Stimulated activated effector memory CD8-positive, alpha-beta T cell treated with anti-CD3 and anti-CD28 coated beads, Interleukin-12 subunit alpha, Interleukin-12 subunit beta, amount 100 ng/mL, for 72 hours (primary cell): ENCODE data around the gene APAF1.

ENCODE experiments used
- ATAC-seq: fragments of 150-1000 bp; cut with Tn5 transposase; 2 replicates; pipeline ENCODE4 v1.10.0; 2021
- DNase-seq, 2 donors: peaks; one replicate each; pipeline ENCODE4 v3.0.0; 2021 to 2022; ENCODE audit warnings: low spot score in 2 of 2
- H3K27ac Mint-ChIP-seq: one replicate; pipeline ENCODE4 v1.8.0; 2022; ENCODE audit warnings: mild to moderate bottlenecking, mixed read lengths
- H3K36me3 Mint-ChIP-seq: one replicate; pipeline ENCODE4 v1.8.0; 2022; ENCODE audit warnings: mild to moderate bottlenecking, mixed read lengths
- H3K4me1 Mint-ChIP-seq: one replicate; pipeline ENCODE4 v1.8.0; 2022; ENCODE audit warnings: mixed read lengths
- H3K4me3 Mint-ChIP-seq: one replicate; pipeline ENCODE4 v1.8.0; 2022; ENCODE audit warnings: mild to moderate bottlenecking, mixed read lengths
- H3K9me3 Mint-ChIP-seq: one replicate; pipeline ENCODE4 v1.8.0; 2022; ENCODE audit warnings: mixed read lengths

APAF1 gene

DNA sequence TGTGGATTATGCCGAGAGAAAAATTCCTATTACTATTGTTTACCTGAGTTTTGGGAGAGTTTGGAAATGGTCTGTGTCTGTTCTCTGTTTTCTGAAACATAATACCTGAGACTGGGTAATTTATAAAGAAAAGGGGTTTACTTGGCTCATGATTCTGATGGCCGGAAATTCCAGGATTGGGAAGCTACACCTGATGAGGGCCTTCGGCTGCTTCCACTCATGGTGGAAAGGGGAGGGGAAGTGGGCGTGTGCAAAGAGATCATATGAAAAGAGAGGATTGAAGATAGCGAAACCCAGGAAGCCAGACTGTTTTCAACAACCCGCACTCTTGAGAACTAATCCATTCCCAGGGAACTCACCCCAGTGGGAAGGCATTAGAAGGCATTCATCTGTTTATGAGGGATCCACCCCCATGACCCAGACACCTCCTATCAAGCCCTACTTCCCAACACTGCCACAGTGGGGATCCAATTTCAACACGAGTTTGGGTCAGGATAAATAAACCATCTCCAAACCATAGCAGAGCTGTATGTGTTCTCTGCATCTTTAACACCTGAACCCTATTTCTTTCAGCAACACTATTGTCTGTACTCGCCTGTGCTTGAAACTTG lies 51.1 kb downstream of the APAF1 start:
- Mint-ChIP-seq H3K27ac (peak overlapping the region; percentile 11), H3K4me3 (no peak overlapping the region), H3K9me3 (no peaks in the 10 kb centered on the region), H3K4me1 (peaks cover 33% of the 10 kb centered on the region), H3K36me3 (peaks cover 50% of the 10 kb centered on the region)
- DNase-seq (no peak), ATAC-seq (no peak)

DNA sequence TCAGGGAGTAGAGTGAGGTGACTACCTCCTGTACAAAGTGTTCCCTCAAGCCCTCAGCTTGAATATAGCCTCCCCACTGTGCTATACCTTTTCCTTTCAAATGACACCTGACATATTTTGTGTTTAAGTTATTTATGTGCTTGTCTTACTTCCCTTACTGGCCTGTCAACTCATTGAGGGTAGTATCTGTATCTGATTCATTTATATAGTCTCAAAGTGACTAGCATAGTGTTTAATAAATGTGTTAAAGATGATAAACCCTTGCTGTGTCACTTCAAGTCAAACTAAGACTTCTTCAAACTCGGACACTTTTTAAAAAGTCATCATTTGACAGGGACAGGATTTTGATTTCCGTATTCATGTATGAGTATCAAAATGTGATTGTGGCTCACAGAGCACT lies 52.1 kb downstream of the APAF1 start:
- Mint-ChIP-seq H3K4me3 (no peak overlapping the region), H3K4me1 (peaks cover 25% of the 10 kb centered on the region), H3K36me3 (peaks cover 50% of the 10 kb centered on the region), H3K9me3 (no peaks in the 10 kb centered on the region), H3K27ac (peak overlapping the region; percentile 11)
- DNase-seq, result no peak
- ATAC-seq, result peak; percentile 92

DNA sequence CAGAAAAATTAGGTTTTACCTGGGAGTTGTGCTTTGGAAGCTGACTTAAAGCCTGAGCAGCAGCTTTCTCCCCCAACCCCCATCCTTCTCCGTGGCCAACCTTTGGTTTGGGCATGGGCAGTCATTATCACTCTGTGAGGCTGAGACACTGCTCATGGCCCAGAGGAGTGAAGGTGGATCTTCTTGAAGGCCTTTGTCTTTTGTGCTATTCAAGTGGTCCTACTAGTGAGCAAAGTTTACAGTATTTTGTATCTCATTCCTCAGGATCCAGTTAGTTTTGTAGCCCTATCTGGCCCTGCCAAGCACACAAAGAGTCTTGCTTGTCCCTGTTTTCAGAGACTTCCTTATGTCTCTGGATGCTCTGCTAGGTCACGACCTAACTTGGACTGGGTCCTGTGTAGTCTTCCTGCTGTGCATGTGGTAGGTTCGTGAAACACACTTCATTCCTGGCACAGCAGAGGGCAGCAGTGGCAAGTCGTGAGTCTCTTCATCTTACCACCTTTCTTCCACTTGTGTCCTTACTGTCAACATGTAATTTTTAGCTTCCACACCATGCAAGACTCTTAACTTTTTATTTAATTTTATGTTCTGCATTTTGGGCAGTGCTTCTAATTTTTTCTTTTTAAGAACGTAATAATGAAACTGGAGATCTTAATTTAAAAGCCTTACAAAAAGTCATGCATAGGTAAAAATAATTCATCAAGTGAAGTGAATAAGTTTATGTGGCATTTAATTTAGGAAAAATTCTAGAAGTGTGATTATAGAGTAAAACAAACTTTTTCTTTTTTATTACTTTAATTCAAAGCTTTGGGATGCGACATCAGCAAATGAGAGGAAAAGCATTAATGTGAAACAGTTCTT lies 53.7 kb downstream of the APAF1 start:
- no peaks in the 10 kb centered on the region for H3K9me3 Mint-ChIP-seq
- no peak overlapping the region for H3K27ac Mint-ChIP-seq
- no peak overlapping the region for H3K4me3 Mint-ChIP-seq
- peaks cover 25% of the 10 kb centered on the region for H3K4me1 Mint-ChIP-seq
- peaks cover 50% of the 10 kb centered on the region for H3K36me3 Mint-ChIP-seq
- ATAC-seq (peak; percentile 82), DNase-seq (peak; percentile 24 to 58)

DNA sequence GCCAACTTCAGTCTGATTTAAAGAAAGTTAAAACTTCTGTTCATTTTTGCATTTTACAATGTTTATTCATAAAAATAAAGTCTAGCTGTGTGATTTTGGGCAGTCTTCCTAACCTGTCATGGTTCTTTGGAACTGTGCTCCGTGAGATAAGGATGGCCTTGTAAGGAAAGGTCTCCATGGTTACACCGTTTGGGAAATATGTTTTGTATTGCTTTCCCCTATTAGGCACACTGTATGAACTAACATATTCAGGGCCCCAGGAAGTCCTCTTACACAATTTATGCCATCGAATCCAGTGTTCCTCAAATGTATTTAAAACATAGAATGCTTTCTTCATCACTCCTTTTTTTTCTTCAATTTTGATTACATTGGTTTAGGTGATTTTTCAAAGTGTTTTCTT lies 54.5 kb downstream of the APAF1 start:
- Mint-ChIP-seq H3K27ac (no peak overlapping the region), H3K4me3 (no peak overlapping the region), H3K9me3 (no peaks in the 10 kb centered on the region), H3K4me1 (peaks cover 19% of the 10 kb centered on the region), H3K36me3 (peaks cover 46% of the 10 kb centered on the region)
- ATAC-seq (no peak), DNase-seq (no peak)

DNA sequence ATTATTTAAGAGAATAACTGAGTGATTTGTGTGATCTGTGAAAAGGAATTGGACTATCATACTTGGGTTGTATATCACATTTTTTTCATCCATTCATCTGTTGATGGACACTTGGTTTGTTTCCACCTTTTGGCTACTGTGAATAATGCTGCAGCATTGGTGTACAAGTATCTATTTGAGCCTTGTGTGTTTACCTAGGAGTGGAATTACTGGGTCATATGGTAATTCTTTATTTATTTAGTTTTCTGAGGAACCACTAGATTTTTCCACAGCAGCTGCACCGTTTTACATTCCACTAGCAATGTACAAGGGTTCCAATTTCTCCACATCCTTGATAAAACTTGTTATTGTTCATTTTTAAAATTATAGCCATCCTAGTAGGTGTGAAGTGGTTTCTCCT lies 56.1 kb downstream of the APAF1 start:
- H3K27ac Mint-ChIP-seq, result no peak overlapping the region
- no peaks in the 10 kb centered on the region for H3K9me3 Mint-ChIP-seq
- peaks cover 33% of the 10 kb centered on the region for H3K36me3 Mint-ChIP-seq
- no peak for ATAC-seq
- no peak for DNase-seq
- H3K4me1 Mint-ChIP-seq, result peaks cover 15% of the 10 kb centered on the region
- no peak overlapping the region for H3K4me3 Mint-ChIP-seq

DNA sequence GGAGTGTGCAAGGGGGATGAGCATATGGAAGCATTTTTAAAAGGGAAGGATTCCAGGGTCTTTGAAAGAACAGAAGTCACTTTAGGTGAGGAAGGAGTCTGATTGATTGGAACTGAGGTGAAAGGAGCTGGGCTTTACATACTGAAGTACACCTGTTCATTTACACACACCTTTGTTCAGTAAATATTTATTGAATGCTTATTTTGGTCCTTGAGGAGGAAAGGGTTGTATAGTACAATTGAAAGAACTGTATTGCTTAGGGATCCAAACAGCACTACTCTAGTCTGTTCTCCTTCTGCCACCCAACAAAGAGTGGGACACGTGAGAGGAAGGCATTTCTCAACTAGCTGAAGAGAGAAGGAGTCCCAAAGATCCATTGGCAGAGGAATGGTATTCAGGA lies 63.9 kb downstream of the APAF1 start:
- Mint-ChIP-seq H3K36me3 (peaks cover 53% of the 10 kb centered on the region), H3K27ac (peak overlapping the region; percentile 1), H3K9me3 (no peaks in the 10 kb centered on the region), H3K4me1 (no peaks in the 10 kb centered on the region), H3K4me3 (no peak overlapping the region)
- DNase-seq, result no peak
- no peak for ATAC-seq

DNA sequence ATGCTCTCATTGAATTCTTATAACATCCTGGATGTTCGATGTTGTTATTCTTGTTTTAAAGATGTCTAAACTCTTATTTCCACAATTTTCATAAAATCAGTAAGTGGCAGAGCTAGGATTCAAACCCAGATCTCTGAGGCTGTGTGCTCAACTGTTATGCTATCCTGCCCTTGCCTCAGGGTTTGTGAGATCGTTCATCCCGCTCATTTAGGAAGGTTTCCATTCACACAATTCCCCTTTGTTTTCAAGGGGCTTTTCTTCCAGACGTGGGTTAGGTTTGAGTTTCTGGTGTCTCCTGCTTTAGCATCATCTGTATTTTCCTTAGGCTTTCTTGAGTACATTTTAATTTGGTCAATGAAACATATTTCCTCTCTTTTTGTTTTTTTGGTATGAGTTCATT lies 69.3 kb downstream of the APAF1 start:
- no peaks in the 10 kb centered on the region for H3K4me1 Mint-ChIP-seq
- no peak overlapping the region for H3K27ac Mint-ChIP-seq
- H3K9me3 Mint-ChIP-seq, result no peaks in the 10 kb centered on the region
- DNase-seq (no peak), ATAC-seq (no peak)
- no peak overlapping the region for H3K4me3 Mint-ChIP-seq
- H3K36me3 Mint-ChIP-seq, result peaks cover 72% of the 10 kb centered on the region

DNA sequence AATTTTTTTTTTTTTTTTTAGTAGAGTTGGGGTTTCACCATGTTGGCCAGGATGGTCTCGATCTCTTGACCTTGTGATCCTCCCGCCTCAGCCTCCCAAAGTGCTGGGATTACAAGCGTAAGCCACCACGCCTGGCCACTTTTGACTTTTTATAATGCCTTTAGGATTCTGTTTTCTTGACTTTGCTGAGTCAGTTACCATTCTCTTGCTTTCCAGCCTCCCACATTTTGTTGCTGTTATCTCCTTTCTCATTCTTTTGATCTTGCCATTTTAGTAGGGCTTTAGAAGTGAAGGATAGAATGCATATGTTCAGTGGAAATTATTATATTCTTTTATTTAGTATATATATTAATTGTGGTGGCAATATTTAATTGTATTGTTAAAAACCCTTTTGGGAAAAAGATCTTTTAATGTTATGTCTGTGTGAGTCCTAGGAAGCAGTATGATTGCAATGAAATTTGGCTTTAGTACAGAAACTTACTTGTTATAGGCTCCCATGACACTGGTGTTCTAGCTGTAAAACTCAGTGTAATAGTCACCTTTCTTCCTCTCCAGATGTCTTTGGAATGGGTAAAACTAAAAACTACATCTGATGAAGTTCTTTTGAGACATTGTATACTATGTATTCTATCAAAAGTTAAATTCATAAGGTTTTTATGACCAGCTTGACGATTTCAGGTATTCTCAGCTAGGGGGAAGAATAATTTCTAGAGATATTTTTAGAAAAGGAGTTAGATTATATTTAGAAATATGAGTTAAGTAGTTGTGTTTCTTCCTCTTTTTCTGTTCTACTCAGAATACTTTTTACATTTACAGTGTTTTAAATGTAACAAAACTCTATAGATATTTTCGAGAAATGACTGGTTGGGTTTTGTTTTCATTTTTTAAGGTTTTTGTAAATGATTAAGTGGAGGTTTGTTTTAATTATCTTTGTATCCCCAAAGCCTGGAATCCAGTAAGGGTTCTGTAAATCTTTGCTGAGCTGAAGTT lies 74.7 kb downstream of the APAF1 start:
- H3K4me1 Mint-ChIP-seq, result peaks cover 9% of the 10 kb centered on the region
- ATAC-seq (no peak), DNase-seq (no peak)
- no peaks in the 10 kb centered on the region for H3K9me3 Mint-ChIP-seq
- no peak overlapping the region for H3K4me3 Mint-ChIP-seq
- peaks cover 68% of the 10 kb centered on the region for H3K36me3 Mint-ChIP-seq
- peak overlapping the region; percentile 8 for H3K27ac Mint-ChIP-seq

DNA sequence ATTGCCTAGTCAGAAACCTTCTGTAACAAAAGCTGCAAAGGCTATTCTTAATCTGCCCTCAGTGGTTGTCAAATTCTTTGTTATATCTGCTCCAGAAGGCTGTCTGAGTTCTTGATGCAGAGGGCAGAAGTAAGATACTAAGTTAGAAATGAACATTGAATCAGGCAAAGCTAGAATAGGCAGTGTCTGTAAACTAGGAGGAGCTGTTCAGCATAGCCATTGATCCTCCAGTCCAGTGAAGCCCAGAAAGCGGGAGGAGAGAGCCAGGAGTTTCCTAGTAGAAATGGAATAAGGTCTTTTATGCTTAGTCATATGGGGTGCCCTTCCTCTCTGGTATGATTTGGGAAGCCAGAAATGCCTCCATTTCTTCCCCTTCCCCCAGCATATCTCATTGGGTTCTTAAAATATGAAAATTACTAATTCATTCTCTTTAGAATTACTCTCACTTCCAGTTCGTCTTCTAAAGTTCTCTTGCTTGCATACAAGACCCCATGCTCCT lies 76.2 kb downstream of the APAF1 start:
- Mint-ChIP-seq H3K27ac (peak overlapping the region; percentile 20), H3K4me1 (peaks cover 16% of the 10 kb centered on the region), H3K9me3 (no peaks in the 10 kb centered on the region), H3K4me3 (no peak overlapping the region), H3K36me3 (peaks cover 69% of the 10 kb centered on the region)
- ATAC-seq (no peak), DNase-seq (no peak)

DNA sequence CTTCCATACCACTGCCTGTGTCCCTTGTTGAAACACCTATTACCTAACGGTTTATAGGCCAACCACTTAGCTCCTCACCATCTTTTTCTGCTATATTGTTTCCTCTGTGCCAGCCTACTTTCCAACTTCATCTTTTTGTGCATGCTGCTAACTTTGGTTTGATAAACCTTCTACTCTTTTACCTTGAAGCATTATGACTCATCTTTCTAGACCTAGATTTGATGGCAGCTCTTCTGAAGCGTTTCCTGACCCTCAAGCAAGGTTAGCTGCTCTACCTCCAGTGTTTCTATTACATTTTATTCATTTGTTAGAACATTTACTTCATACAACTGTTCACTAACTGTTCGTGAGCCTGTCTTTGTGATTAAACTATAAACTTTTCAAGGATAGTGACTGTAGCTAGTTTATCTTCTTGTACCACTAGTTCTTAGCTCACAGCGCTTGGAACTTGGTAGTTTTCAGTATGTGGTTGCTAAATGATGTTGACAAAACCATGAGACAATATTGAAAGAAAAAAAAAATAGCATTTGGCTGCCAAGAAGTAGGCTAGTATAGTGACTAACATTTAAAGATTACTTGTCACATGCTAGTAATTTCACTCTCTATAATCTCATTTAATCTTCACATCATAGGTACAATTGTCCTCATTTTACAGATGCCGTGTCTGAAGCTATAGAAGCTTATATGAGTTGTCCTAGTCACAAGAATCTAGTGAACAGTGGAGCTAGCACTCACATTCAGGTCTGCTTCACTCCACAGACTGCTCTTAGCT lies 79.5 kb downstream of the APAF1 start:
- ATAC-seq, result peak; percentile 85
- peaks cover 16% of the 10 kb centered on the region for H3K4me1 Mint-ChIP-seq
- H3K9me3 Mint-ChIP-seq, result no peaks in the 10 kb centered on the region
- no peak for DNase-seq
- H3K4me3 Mint-ChIP-seq, result no peak overlapping the region
- H3K27ac Mint-ChIP-seq, result peak overlapping the region; percentile 40
- H3K36me3 Mint-ChIP-seq, result peaks cover 70% of the 10 kb centered on the region

DNA sequence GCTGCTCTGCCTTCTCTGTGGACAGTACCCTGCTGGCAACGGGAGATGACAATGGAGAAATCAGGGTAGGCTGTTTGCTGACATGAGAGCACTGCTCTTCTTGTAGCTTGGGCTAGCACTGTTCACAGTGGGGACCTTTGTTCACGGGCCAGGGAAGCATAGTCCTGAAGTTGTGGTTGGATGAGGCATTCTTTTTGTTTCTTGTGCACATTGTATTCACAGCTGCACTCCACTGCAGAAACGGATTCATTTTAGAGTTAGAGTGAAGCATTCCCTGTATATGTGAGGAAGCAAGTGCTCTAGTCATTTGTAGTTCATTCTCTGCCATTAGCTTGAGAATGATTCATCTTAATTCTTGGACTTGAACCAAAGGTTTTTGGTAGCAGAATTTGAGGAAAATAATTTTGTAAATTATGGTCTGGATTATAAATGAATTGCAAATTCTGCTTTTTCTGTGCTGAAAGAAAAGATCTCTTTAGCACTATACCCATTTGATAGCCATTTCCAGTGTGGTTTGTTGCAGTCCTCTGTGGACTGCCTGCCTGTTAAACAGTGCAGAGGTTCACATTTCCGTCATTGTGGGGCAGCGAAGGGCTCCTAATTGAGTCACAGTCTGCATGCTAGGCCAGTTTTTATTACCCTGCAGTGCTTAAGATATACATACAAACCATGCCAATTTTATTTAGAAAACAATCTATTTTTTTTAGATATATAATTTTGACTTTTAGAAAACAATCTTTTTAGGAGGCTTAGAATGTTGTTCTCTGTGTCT lies 80.6 kb downstream of the APAF1 start:
- DNase-seq, result peak; percentile 29 to 76
- ATAC-seq, result peak; percentile 77
- Mint-ChIP-seq H3K27ac (peak overlapping the region; percentile 40), H3K4me1 (peaks cover 16% of the 10 kb centered on the region), H3K36me3 (peaks cover 74% of the 10 kb centered on the region), H3K9me3 (no peaks in the 10 kb centered on the region), H3K4me3 (no peak overlapping the region)

DNA sequence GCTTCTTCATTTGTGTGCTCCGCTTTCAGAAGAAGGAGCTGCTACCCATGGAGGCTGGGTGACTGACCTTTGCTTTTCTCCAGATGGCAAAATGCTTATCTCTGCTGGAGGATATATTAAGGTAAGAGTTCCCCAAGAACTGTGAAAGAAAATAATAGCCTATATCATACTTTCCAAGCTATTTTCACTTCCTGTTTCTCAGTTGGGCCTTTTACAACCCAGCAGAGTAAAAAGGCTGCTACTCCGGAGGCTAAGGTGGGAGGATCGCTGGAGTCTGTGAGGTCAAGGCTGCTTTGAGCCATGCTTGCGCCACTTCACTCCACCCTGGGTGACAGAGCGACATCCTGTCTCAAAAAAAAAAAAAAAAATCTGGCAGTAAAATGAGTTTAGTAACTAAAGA lies 82.1 kb downstream of the APAF1 start:
- no peak for DNase-seq
- peaks cover 78% of the 10 kb centered on the region for H3K36me3 Mint-ChIP-seq
- H3K4me1 Mint-ChIP-seq, result peaks cover 16% of the 10 kb centered on the region
- no peak for ATAC-seq
- no peaks in the 10 kb centered on the region for H3K9me3 Mint-ChIP-seq
- H3K4me3 Mint-ChIP-seq, result no peak overlapping the region
- no peak overlapping the region for H3K27ac Mint-ChIP-seq

DNA sequence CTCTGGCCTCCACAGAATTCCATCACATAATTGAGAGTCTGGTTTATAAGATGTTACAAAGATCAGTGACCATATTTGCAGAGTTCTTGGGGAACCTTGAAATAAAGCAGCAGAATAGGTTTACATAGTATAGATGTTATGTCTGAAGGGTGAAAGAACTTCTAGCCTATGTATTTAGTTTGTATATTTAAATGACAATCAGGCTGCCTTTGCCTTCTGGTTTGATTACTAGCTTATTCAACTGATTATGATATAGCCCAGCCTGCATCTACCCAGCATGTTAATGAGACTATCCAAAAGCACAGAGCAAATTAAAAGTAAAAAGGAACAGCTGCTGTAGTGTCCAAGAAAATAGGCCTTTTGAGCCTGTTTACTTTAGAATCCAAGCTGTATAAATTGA lies 85.3 kb downstream of the APAF1 start:
- Mint-ChIP-seq H3K4me1 (peaks cover 2% of the 10 kb centered on the region), H3K36me3 (peaks cover 77% of the 10 kb centered on the region), H3K4me3 (no peak overlapping the region), H3K9me3 (no peaks in the 10 kb centered on the region), H3K27ac (peak overlapping the region; percentile 64)
- no peak for DNase-seq
- no peak for ATAC-seq
